ENCODE measurements around the gene RFXANK. TPM values are rescaled to one million over a fixed set of nuclear protein-coding genes. Genes with fewer than 3 reads are reported as not detected.

The RFXANK gene
- total and polyA plus RNA-seq, 8 donors, result 21.0 to 111 (median 31.5) TPM

DNA sequence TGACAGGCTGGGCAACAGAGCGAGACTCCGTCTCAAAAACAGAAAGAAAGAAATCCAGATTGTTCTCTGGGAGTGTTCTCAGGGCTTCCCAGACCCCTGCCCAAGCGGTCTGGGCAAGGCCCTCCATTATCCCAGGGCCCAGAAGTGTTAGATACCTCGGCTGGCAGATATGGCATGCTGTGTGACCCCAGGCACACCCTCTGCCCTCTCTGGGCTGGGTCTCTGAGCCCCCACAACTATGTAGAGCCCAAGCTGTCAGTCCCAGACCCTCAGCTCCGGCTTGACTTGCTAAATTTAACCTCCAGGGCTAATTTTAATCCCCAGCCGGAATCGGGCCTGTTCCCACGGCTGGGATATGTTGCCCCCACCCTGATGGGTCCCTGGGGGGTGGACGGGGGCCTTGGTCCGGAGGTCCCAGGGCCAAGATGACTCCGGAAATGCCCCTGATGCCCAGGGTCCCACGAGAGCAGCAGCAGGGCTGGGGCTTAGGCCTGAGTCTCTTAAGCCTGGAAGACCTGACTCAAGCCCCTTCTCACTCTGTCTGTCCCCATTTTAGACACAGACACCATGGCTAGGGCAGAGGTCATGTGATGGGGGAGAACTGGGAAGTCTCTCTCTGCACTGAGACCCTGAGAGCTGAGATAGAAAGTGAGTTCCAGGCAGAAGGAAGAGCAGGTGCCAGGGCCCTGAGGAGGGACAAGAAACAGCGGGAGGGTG is 39.2 kb upstream of the RFXANK start:
- no peak for FAIRE-seq
- no peak for DNase-seq
- TF ChIP-seq, protein P1, sequence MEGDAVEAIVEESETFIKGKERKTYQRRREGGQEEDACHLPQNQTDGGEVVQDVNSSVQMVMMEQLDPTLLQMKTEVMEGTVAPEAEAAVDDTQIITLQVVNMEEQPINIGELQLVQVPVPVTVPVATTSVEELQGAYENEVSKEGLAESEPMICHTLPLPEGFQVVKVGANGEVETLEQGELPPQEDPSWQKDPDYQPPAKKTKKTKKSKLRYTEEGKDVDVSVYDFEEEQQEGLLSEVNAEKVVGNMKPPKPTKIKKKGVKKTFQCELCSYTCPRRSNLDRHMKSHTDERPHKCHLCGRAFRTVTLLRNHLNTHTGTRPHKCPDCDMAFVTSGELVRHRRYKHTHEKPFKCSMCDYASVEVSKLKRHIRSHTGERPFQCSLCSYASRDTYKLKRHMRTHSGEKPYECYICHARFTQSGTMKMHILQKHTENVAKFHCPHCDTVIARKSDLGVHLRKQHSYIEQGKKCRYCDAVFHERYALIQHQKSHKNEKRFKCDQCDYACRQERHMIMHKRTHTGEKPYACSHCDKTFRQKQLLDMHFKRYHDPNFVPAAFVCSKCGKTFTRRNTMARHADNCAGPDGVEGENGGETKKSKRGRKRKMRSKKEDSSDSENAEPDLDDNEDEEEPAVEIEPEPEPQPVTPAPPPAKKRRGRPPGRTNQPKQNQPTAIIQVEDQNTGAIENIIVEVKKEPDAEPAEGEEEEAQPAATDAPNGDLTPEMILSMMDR (IDR thresholded peaks at IDR 0.05), result no peak
- Histone ChIP-seq H3K9me3 (no peaks in the 10 kb centered on the region), H3K4me3 (no peak overlapping the region), H3K27ac (no peak overlapping the region), H3K36me3 (no peaks in the 10 kb centered on the region), H3K27me3 (no peaks in the 10 kb centered on the region), H3K4me1 (no peaks in the 10 kb centered on the region)
- ATAC-seq, result no peak
- intact Hi-C loops (cut with DNase I), result no loop called here
- 74 to 81% methylated on average over 13 of the region's 13 CpGs for WGBS, 2 donors

DNA sequence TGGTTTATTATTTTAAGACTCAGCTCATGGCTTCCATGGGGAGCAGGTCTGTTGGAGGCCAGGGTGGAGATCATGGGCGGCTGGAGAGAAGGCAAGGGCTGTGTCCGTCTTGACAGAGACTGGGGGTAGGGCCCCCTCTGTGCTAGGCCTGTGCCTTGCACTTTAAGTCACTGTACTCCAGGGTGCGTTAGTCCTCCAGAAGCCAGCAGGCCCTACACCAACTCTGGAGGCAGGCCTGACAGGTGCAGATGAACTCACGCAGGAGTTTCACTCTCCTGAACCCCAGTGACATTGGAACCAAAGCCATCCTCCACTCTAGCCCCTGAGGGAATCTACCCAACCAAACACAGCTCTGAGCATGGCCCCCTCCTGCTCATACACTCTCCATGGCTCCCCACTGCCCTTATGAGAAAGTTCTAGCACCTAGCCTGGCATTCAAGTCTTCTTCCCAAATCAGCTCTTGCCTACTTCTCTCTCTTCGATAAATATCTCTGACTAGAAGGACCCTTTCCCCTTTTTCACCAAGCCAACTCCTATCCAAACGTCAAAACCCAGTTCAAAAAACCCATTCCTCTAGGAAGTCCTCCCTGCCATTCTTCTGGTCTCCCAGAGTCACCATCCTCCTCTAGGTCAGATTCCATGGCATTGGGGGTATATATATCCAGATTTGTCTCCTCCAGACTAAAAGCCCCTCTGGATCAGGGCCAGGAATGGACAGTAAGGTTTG is 37.1 kb upstream of the RFXANK start:
- DNase-seq (no peak), FAIRE-seq (no peak), ATAC-seq (no peak)
- H3K36me3 ChIP-seq, result no peaks in the 10 kb centered on the region
- H3K27ac ChIP-seq, result no peak overlapping the region
- no peaks in the 10 kb centered on the region for H3K9me3 ChIP-seq
- H3K4me1 ChIP-seq, result no peaks in the 10 kb centered on the region
- whole genome bisulfite sequencing, 2 donors, result 90 to 93% methylated on average over 6 of the region's 6 CpGs
- no peaks in the 10 kb centered on the region for H3K27me3 ChIP-seq
- TF ChIP-seq, protein P1 (IDR thresholded peaks at IDR 0.05), result no peak
- intact Hi-C loops (cut with DNase I), result no loop called here
- H3K4me3 ChIP-seq, result no peak overlapping the region

DNA sequence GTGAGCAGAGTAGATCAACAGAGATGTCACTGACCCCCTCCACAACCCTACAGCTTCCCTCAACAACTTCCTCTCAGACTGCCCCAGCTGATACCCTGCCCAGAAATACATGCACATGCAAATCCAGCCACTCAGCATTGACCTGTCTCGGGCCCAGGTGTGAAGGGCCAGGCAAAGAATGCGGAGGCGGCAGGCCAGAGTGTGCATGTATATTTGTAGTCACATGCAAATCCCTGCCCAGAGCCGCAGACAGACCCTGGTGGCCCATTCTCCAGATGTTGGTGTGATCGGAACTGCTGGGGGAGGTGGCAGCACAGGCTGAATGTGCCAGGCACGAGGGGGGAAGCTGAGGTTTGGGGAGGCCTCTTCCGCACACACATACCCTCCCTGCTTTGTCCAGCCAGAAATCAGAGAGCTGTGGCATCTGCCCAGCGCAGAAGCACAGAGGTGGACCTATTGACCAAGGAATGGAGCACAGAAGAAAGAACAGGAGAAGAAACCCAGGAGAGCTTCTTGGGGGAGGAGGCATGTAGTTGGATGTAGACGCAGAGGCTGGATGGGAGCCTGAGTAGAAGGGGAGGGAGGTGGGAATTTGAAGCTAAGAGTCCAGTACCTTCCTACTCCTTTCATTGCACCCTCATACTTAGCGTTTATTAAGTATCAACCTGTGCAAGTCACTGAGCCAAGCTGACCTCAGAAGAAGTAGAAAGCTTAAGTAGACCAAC is 36.4 kb upstream of the RFXANK start:
- DNase-seq (no peak), ATAC-seq (no peak), FAIRE-seq (no peak)
- TF ChIP-seq, protein P1 (IDR thresholded peaks at IDR 0.05), result no peak
- no peaks in the 10 kb centered on the region for H3K36me3 ChIP-seq
- no peaks in the 10 kb centered on the region for H3K9me3 ChIP-seq
- intact Hi-C loops (cut with DNase I), result no loop called here
- 88 to 94% methylated on average over 10 of the region's 10 CpGs for WGBS, 2 donors
- no peak overlapping the region for H3K27ac ChIP-seq
- H3K27me3 ChIP-seq, result no peaks in the 10 kb centered on the region
- H3K4me3 ChIP-seq, result no peak overlapping the region
- no peaks in the 10 kb centered on the region for H3K4me1 ChIP-seq

DNA sequence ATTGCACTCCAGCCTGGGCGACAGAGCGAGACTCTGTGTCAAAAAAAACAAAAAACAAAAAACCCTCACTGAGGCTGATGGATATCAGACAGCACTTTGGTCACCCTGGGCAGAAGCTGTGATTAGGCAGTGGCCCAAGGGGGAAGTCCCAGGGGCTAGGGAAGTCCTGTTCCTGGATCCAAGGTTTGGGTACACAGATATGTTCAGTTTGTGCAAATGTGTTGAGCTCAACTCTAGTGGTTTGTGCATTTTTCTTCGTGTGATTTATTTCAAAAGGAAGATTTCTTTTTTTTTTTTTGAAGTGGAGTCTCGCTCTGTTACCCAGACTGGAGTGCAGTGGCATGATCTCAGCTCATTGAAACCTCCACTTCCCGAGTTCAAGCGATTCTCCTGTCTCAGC is 34.2 kb upstream of the RFXANK start:
- Histone ChIP-seq H3K4me3 (no peak overlapping the region), H3K36me3 (no peaks in the 10 kb centered on the region), H3K27me3 (no peaks in the 10 kb centered on the region), H3K9me3 (no peaks in the 10 kb centered on the region), H3K4me1 (no peaks in the 10 kb centered on the region), H3K27ac (no peak overlapping the region)
- WGBS, 2 donors, result 83 to 90% methylated on average over 6 of the region's 6 CpGs
- FAIRE-seq (no peak), ATAC-seq (no peak), DNase-seq (no peak)
- TF ChIP-seq, protein P1 (IDR thresholded peaks at IDR 0.05), result no peak
- intact Hi-C loops (cut with DNase I), result no loop called here
